WTC11 (cell line): ENCODE data around the gene RPS6KL1. TPM values are rescaled to one million over a fixed set of nuclear protein-coding genes. Genes with fewer than 3 reads are reported as not detected.

Experiments
- ATAC-seq: fragments of 200-7000 bp; cut with Tn5 transposase; 2 replicates; pipeline ENCODE4 v1.10.0; 2021; ENCODE audit warnings: mild to moderate bottlenecking, moderate library complexity
- CTCF ChIA-PET: fragments of 300-600 bp; sonication (Branson Sonifier 250); formaldehyde crosslinking; loops from one replicate; lab custom pipeline; 2021; ENCODE audit warnings: antibody characterized with exemption; lab: Charles Lee
- POLR2A ChIA-PET: fragments of 350-600 bp; sonication (Branson Sonifier 250); formaldehyde crosslinking; loops from one replicate; lab custom pipeline; 2021; ENCODE audit warnings: antibody characterized with exemption; lab: Charles Lee
- DNase-seq: peaks from one replicate; pipeline ENCODE4 v3.0.0; 2021; ENCODE audit warnings: low spot score
- H3K27ac Mint-ChIP-seq: 2 replicates; pipeline ENCODE4 v1.8.0; 2021; ENCODE audit warnings: mixed read lengths
- H3K27me3 Mint-ChIP-seq: 2 replicates; pipeline ENCODE4 v1.8.0; 2021; ENCODE audit warnings: low read depth, mild to moderate bottlenecking, moderate library complexity, mixed read lengths
- H3K36me3 Mint-ChIP-seq: 2 replicates; pipeline ENCODE4 v1.8.0; 2021; ENCODE audit warnings: mixed read lengths
- H3K4me1 Mint-ChIP-seq: 2 replicates; pipeline ENCODE4 v1.8.0; 2022; ENCODE audit warnings: mixed read lengths
- H3K4me3 Mint-ChIP-seq: 2 replicates; pipeline ENCODE4 v1.8.0; 2021; ENCODE audit warnings: mild to moderate bottlenecking, moderate library complexity, mixed read lengths
- H3K9me3 Mint-ChIP-seq: 2 replicates; pipeline ENCODE4 v1.8.0; 2021; ENCODE audit warnings: mixed read lengths
- ATF3 ChIP-seq: sonication (generic); formaldehyde crosslinking; conservative IDR thresholded peaks from 2 replicates; pipeline ENCODE4 v1.8.1; 2022; ENCODE audit warnings: mild to moderate bottlenecking, missing genetic modification reagents
- CDX4 ChIP-seq: fragments of 250-450 bp; sonication (Bioruptor Pico); IDR thresholded peaks from 2 replicates; pipeline ENCODE4 v1.9.0; 2021; ENCODE audit warnings: moderate library complexity, mild to moderate bottlenecking, inconsistent platforms, borderline replicate concordance
- CTCF ChIP-seq: fragments of 200-600 bp; IDR thresholded peaks from 2 replicates; pipeline ENCODE4 v1.8.0; 2022; ENCODE audit warnings: antibody characterized with exemption
- E2F4 ChIP-seq: sonication (generic); formaldehyde crosslinking; IDR thresholded peaks from 2 replicates; pipeline ENCODE4 v1.8.1; 2022; ENCODE audit warnings: low read depth, mild to moderate bottlenecking, moderate library complexity, missing genetic modification reagents, borderline replicate concordance
- E2F5 ChIP-seq: sonication (generic); formaldehyde crosslinking; IDR thresholded peaks from 2 replicates; pipeline ENCODE4 v1.8.1; 2022; ENCODE audit warnings: mild to moderate bottlenecking, moderate library complexity, missing genetic modification reagents
- FOXJ3 ChIP-seq: sonication (generic); formaldehyde crosslinking; IDR thresholded peaks from 2 replicates; pipeline ENCODE4 v1.9.0; 2021; ENCODE audit warnings: missing genetic modification reagents, mild to moderate bottlenecking, borderline replicate concordance
- GRHL2 ChIP-seq: fragments of 250-450 bp; sonication (Bioruptor Pico); IDR thresholded peaks from 2 replicates; pipeline ENCODE4 v1.8.0; 2022; ENCODE audit warnings: mild to moderate bottlenecking, moderate library complexity; ENCODE audit not compliant: insufficient replicate concordance, severe bottlenecking
- IRF2 ChIP-seq: sonication (generic); formaldehyde crosslinking; IDR thresholded peaks from 2 replicates; pipeline ENCODE4 v1.8.0; 2022; ENCODE audit warnings: low read depth, missing genetic modification reagents, borderline replicate concordance
- JAZF1 ChIP-seq: fragments of 250-450 bp; sonication (Bioruptor Pico); IDR thresholded peaks from 2 replicates; pipeline ENCODE4 v1.9.0; 2021; ENCODE audit warnings: moderate library complexity, mild to moderate bottlenecking, inconsistent platforms
- MXD4 ChIP-seq: fragments of 250-450 bp; sonication (Bioruptor Pico); IDR thresholded peaks from 2 replicates; pipeline ENCODE4 v1.8.0; 2021; ENCODE audit warnings: mild to moderate bottlenecking, moderate library complexity, borderline replicate concordance
- OVOL2 ChIP-seq: fragments of 250-450 bp; sonication (Bioruptor Pico); IDR thresholded peaks from 2 replicates; pipeline ENCODE4 v1.9.0; 2021; ENCODE audit warnings: mild to moderate bottlenecking, borderline replicate concordance
- PREB ChIP-seq: sonication (generic); formaldehyde crosslinking; IDR thresholded peaks from 2 replicates; pipeline ENCODE4 v1.8.1; 2022; ENCODE audit warnings: mild to moderate bottlenecking, missing genetic modification reagents, moderate library complexity, borderline replicate concordance
- SMAD3 ChIP-seq: sonication (generic); formaldehyde crosslinking; IDR thresholded peaks from 2 replicates; pipeline ENCODE4 v1.8.0; 2022; ENCODE audit warnings: missing genetic modification reagents, mild to moderate bottlenecking, borderline replicate concordance
- STAT6 ChIP-seq: sonication (generic); formaldehyde crosslinking; conservative IDR thresholded peaks from 2 replicates; pipeline ENCODE4 v1.8.1; 2023; ENCODE audit warnings: mild to moderate bottlenecking, low read depth, missing genetic modification reagents, moderate library complexity
- USF1 ChIP-seq: sonication (generic); formaldehyde crosslinking; IDR thresholded peaks from 2 replicates; pipeline ENCODE4 v1.8.0; 2022; ENCODE audit warnings: mild to moderate bottlenecking, missing genetic modification reagents
- ZBTB21 ChIP-seq: sonication (generic); formaldehyde crosslinking; IDR thresholded peaks from 2 replicates; pipeline ENCODE4 v1.8.1; 2023; ENCODE audit warnings: mild to moderate bottlenecking, missing genetic modification reagents, borderline replicate concordance
- ZNF121 ChIP-seq: sonication (generic); formaldehyde crosslinking; IDR thresholded peaks from 2 replicates; pipeline ENCODE4 v1.8.0; 2023; ENCODE audit warnings: missing genetic modification reagents
- ZNF532 ChIP-seq: fragments of 250-450 bp; sonication (Bioruptor Pico); IDR thresholded peaks from 2 replicates; pipeline ENCODE4 v1.9.0; 2021; ENCODE audit warnings: mild to moderate bottlenecking, borderline replicate concordance
- total RNA-seq: library from RNA; stranded (reverse); gene quantifications from 3 replicates; pipeline ENCODE4 v1.2.3, GENCODE V29; 2021

Gene RPS6KL1
- total RNA-seq, 1 experiment from 2014 or later, result 10.6 TPM

GRCh38 chr14:74864198-74864597 lies 58.9 kb downstream of the RPS6KL1 start:
- Mint-ChIP-seq H3K9me3 (peaks cover 3% of the 10 kb centered on the region; the same call in 1 of the 2 replicates), H3K27me3 (no peaks in the 10 kb centered on the region; the same call in none of the 2 replicates), H3K36me3 (no peaks in the 10 kb centered on the region), H3K27ac (no peak overlapping the region), H3K4me1 (peaks cover 3% of the 10 kb centered on the region; the same call in 1 of the 2 replicates), H3K4me3 (no peak overlapping the region)
- ChIA-PET CTCF (interaction anchor here (1.2 to 2.5 kb wide), 4 partner anchors 9 to 44 kb away, joined by 3 to 16 read pairs (median 4); partner anchors contain the start of gene PROX2), POLR2A (interaction anchor here (0.5 to 0.7 kb wide), 2 partner anchors 9 to 98 kb away, joined by 3 read pairs; no protein-coding TSS in a partner anchor)
- ATAC-seq (no peak), DNase-seq (no peak)
- no peak for TF ChIP-seq ZNF121 (CRISPR knock-in tag)
- TF ChIP-seq ZNF532 (CRISPR knock-in tag), result no peak
- TF ChIP-seq CTCF, result no peak
- no peak for TF ChIP-seq IRF2 (CRISPR knock-in tag)
- no peak for TF ChIP-seq GRHL2 (CRISPR knock-in tag)
- no peak for TF ChIP-seq OVOL2 (CRISPR knock-in tag)
- no peak for TF ChIP-seq FOXJ3
- no peak for TF ChIP-seq ZBTB21
- TF ChIP-seq PREB (CRISPR knock-in tag), result no peak
- TF ChIP-seq STAT6 (CRISPR knock-in tag), result no peak
- no peak for TF ChIP-seq MXD4 (CRISPR knock-in tag)
- TF ChIP-seq ATF3 (CRISPR knock-in tag), result no peak
- TF ChIP-seq JAZF1 (CRISPR knock-in tag), result no peak

- H3K4me3 Mint-ChIP-seq, result no peak overlapping the region
- ChIA-PET POLR2A (no interaction called here), CTCF (interaction anchor here (0.9 to 2.5 kb wide), 6 partner anchors 10 to 82 kb away, joined by 3 to 16 read pairs (median 5); no protein-coding TSS in a partner anchor)
- H3K9me3 Mint-ChIP-seq, result no peaks in the 10 kb centered on the region
- no peaks in the 10 kb centered on the region for H3K36me3 Mint-ChIP-seq
- H3K27ac Mint-ChIP-seq, result no peak overlapping the region
- H3K4me1 Mint-ChIP-seq, result peaks cover 3% of the 10 kb centered on the region; the same call in 1 of the 2 replicates
- DNase-seq (no peak), ATAC-seq (no peak)
- no peaks in the 10 kb centered on the region; the same call in none of the 2 replicates for H3K27me3 Mint-ChIP-seq
- TF ChIP-seq SMAD3 (CRISPR knock-in tag) (no peak), OVOL2 (CRISPR knock-in tag) (no peak), PREB (CRISPR knock-in tag) (no peak), E2F5 (CRISPR knock-in tag) (no peak), USF1 (CRISPR knock-in tag) (no peak), E2F4 (CRISPR knock-in tag) (no peak), CDX4 (CRISPR knock-in tag) (no peak)
These were observed 59.8 kb downstream of the RPS6KL1 start for GRCh38 chr14:74863274-74863673.
